ENCODE results near the gene L3MBTL4.

DNA sequence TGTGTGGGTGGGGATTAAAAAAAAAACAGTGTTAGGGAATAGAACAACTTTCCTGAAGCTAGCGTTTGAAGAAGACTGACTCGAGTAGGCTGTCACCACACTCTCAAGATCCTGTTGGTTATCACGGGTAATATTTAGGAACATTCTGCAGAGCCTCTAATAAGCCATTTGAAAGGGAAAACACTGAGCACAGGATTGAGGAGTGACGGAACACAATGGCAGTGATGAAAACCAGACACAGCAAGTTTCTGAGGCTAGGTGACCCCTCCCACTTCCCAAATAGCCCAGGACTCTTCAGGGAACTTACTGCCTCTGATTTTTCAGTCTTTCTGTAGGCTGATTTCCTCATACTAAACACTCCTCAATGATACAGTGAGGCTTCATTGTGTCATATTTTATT, 431.2 kb downstream of the L3MBTL4 start:
- TF ChIP-seq CTCF (IDR thresholded peaks at IDR 0.05) = no peak
- no peak for TF ChIP-seq POLR2A (IDR thresholded peaks at IDR 0.05)
- TF ChIP-seq POLR2AphosphoS5 (IDR thresholded peaks at IDR 0.05) = no peak
